Ishikawa (cell line): ENCODE data around the gene FOXR2.

Experiments
- CEBPB ChIP-seq: IDR thresholded peaks from 2 replicates; pipeline ENCODE4 v1.6.1; 2012
- CREB1 ChIP-seq: IDR thresholded peaks from 2 replicates; pipeline ENCODE4 v1.6.1; 2012; ENCODE audit warnings: low read depth
- EGR1 ChIP-seq: IDR thresholded peaks from 2 replicates; pipeline ENCODE4 v1.6.1; 2012
- EP300 ChIP-seq: IDR thresholded peaks from 2 replicates; pipeline ENCODE4 v1.6.1; 2012; ENCODE audit warnings: borderline replicate concordance
- FOXM1 ChIP-seq: IDR thresholded peaks from 2 replicates; pipeline ENCODE4 v1.6.1; 2012; ENCODE audit warnings: low read depth, borderline replicate concordance
- MAX ChIP-seq: IDR thresholded peaks from 2 replicates; pipeline ENCODE4 v1.6.1; 2012
- NFIC ChIP-seq: IDR thresholded peaks from 2 replicates; pipeline ENCODE4 v1.6.1; 2012
- RAD21 ChIP-seq: IDR thresholded peaks from 2 replicates; pipeline ENCODE4 v1.6.1; 2012; ENCODE audit warnings: low read depth
- REST ChIP-seq: IDR thresholded peaks from 2 replicates; pipeline ENCODE4 v1.6.1; 2012; ENCODE audit warnings: low read depth, mild to moderate bottlenecking
- TAF1 ChIP-seq: IDR thresholded peaks from 2 replicates; pipeline ENCODE4 v1.6.1; 2012; ENCODE audit warnings: low read depth, mild to moderate bottlenecking
- TCF12 ChIP-seq: IDR thresholded peaks from 2 replicates; pipeline ENCODE4 v1.6.1; 2012; ENCODE audit warnings: low read depth
- TEAD4 ChIP-seq: IDR thresholded peaks from 2 replicates; pipeline ENCODE4 v1.6.1; 2012
- USF1 ChIP-seq: IDR thresholded peaks from 2 replicates; pipeline ENCODE4 v1.6.1; 2012
- YY1 ChIP-seq: IDR thresholded peaks from 2 replicates; pipeline ENCODE4 v1.6.1; 2012; ENCODE audit warnings: low read depth
- ZBTB7A ChIP-seq: IDR thresholded peaks from 2 replicates; pipeline ENCODE4 v1.6.1; 2012; ENCODE audit warnings: low read depth

The FOXR2 gene

GRCh38 chrX:55623100-55623499, at the start of gene FOXR2:
FOXR2 (plus strand) TSS chrX:55623400; CDS start chrX:55623712, 312 bp downstream.
- TF ChIP-seq TEAD4 (no peak), EP300 (no peak), FOXM1 (no peak), RAD21 (no peak), TCF12 (no peak), ZBTB7A (no peak), EGR1 (no peak)

- TF ChIP-seq MAX: no peak
- TF ChIP-seq EP300: no peak
These were observed 44.1 kb upstream of the FOXR2 start for GRCh38 chrX:55579115-55579514.

GRCh38 chrX:55582447-55582846, 40.8 kb upstream of the FOXR2 start:
- TF ChIP-seq EP300 (no peak), CEBPB (no peak), TEAD4 (no peak), ZBTB7A (no peak), TCF12 (no peak), CREB1 (no peak), RAD21 (no peak), USF1 (no peak), REST (no peak), NFIC (no peak), TAF1 (no peak), EGR1 (no peak), YY1 (no peak), FOXM1 (no peak), MAX (no peak)

GRCh38 chrX:55593296-55593695, 29.9 kb upstream of the FOXR2 start:
- TF ChIP-seq YY1: no peak
- no peak for TF ChIP-seq TEAD4
- no peak for TF ChIP-seq CEBPB
- TF ChIP-seq USF1: no peak
- no peak for TF ChIP-seq NFIC
- no peak for TF ChIP-seq EP300
- no peak for TF ChIP-seq TAF1
- no peak for TF ChIP-seq CREB1
- no peak for TF ChIP-seq EGR1
- TF ChIP-seq TCF12: no peak
- TF ChIP-seq ZBTB7A: no peak
- TF ChIP-seq MAX: no peak
- TF ChIP-seq REST: no peak
- TF ChIP-seq RAD21: no peak
- no peak for TF ChIP-seq FOXM1

- TF ChIP-seq TAF1 (no peak), EGR1 (no peak)
These were observed 29.4 kb upstream of the FOXR2 start for GRCh38 chrX:55593756-55594257.

- TF ChIP-seq TEAD4: no peak
- no peak for TF ChIP-seq ZBTB7A
- no peak for TF ChIP-seq TAF1
These were observed 24.9 kb upstream of the FOXR2 start for GRCh38 chrX:55598333-55598732.

- TF ChIP-seq EP300: no peak
These were observed 3.7 kb upstream of the FOXR2 start for GRCh38 chrX:55619547-55619946.

GRCh38 chrX:55624403-55624802, 1.2 kb downstream of the FOXR2 start:
- TF ChIP-seq MAX: no peak
- TF ChIP-seq TEAD4: no peak
- TF ChIP-seq EGR1: no peak
- no peak for TF ChIP-seq NFIC
- TF ChIP-seq CREB1: no peak
- no peak for TF ChIP-seq EP300
- TF ChIP-seq RAD21: no peak
- no peak for TF ChIP-seq REST
